B cell (primary cell): ENCODE measurements around the gene CATSPERZ. TPM values are rescaled to one million over a fixed set of nuclear protein-coding genes. Genes with fewer than 3 reads are reported as not detected.

ENCODE experiments used
- ATAC-seq: fragments of 200-7000 bp; cut with Tn5 transposase; one replicate; pipeline ENCODE4 v1.10.0; 2021; ENCODE audit warnings: low read depth, mild to moderate bottlenecking, moderate number of reproducible peaks, moderate library complexity
- CTCF ChIA-PET: fragments of 350-600 bp; sonication (Branson Sonifier 250); formaldehyde crosslinking; loops from one replicate; lab custom pipeline; 2021; ENCODE audit warnings: antibody characterized with exemption, inconsistent platforms; lab: Charles Lee
- POLR2A ChIA-PET: fragments of 350-600 bp; sonication (Branson Sonifier 250); formaldehyde crosslinking; loops from one replicate; lab custom pipeline; 2021; ENCODE audit warnings: antibody characterized with exemption; lab: Charles Lee
- DNase-seq: peaks from one replicate; pipeline ENCODE4 v3.0.0; 2013
- H2AFZ ChIP-seq: 2 replicates; pipeline ENCODE4 v1.6.1; 2012; ENCODE audit warnings: mild to moderate bottlenecking, low read depth, low read length; ENCODE audit not compliant: insufficient read depth, poor library complexity, severe bottlenecking
- H3K27ac ChIP-seq, 2 donors: 1 replicate in 1 of 2; 2 replicates in 1 of 2; pipeline ENCODE4 v1.5.1; 2012 to 2013; ENCODE audit warnings: low read length in 2 of 2, mild to moderate bottlenecking in 2 of 2, moderate library complexity in 1 of 2
- H3K27me3 ChIP-seq, 4 experiments: fragments of 200-600 bp in 1 of 4; sonication (generic) in 1 of 4; replicated peaks in 1 of 4; 1 replicate in 2 of 4; 2 replicates in 2 of 4; pipeline versions ENCODE4 v1.6.1 to v1.7.0; 2013 to 2016; ENCODE audit warnings: low read length in 3 of 4, mild to moderate bottlenecking in 2 of 4, mixed read lengths in 1 of 4, moderate library complexity in 1 of 4; ENCODE audit not compliant: insufficient read depth in 4 of 4, control insufficient read depth in 3 of 4; ENCODE audit errors: control extremely low read depth in 1 of 4
- H3K36me3 ChIP-seq, 2 experiments: replicated peaks in 1 of 2; 1 replicate in 1 of 2; 2 replicates in 1 of 2; pipeline versions ENCODE4 v1.6.1 to v1.7.1; 2013; ENCODE audit warnings: low read length in 1 of 2; ENCODE audit not compliant: insufficient read depth in 2 of 2, control insufficient read depth in 1 of 2; ENCODE audit errors: control extremely low read depth in 1 of 2, extremely low read depth in 1 of 2
- H3K4me1 ChIP-seq, 2 donors: fragments of 200-600 bp in 1 of 2; sonication (generic) in 1 of 2; 1 replicate in 1 of 2; 2 replicates in 1 of 2; pipeline versions ENCODE4 v1.5.1 to v1.6.1; 2013 to 2017; ENCODE audit warnings: low read length in 2 of 2; ENCODE audit not compliant: control insufficient read depth in 2 of 2, insufficient read depth in 2 of 2
- H3K4me2 ChIP-seq: replicated peaks from 2 replicates; pipeline ENCODE3; 2012; ENCODE audit warnings: mild to moderate bottlenecking, low read depth, low read length; ENCODE audit not compliant: poor library complexity, severe bottlenecking
- H3K4me3 ChIP-seq, 5 experiments: fragments of 200-600 bp in 1 of 5; sonication (generic) in 1 of 5; 1 replicate in 3 of 5; 2 replicates in 2 of 5; pipeline versions ENCODE4 v1.5.1 to v1.7.0; 2011 to 2016; ENCODE audit warnings: low read length in 4 of 5, mild to moderate bottlenecking in 4 of 5, low read depth in 2 of 5, control low read depth in 1 of 5, moderate library complexity in 1 of 5; ENCODE audit not compliant: insufficient read depth in 1 of 5; ENCODE audit errors: control extremely low read depth in 1 of 5, extremely low read depth in 1 of 5
- H3K79me2 ChIP-seq: fragments of 200-600 bp; sonication (generic); one replicate; pipeline ENCODE4 v1.6.0; 2016; ENCODE audit warnings: low read length; ENCODE audit not compliant: control insufficient read depth, insufficient read depth
- H3K9ac ChIP-seq: fragments of 200-600 bp; sonication (generic); 2 replicates; pipeline ENCODE4 v1.6.1; 2017; ENCODE audit warnings: mild to moderate bottlenecking, low read length, moderate library complexity
- H3K9me3 ChIP-seq, 3 donors: one replicate each; pipeline versions ENCODE4 v1.6.1 to v1.7.1; 2013; ENCODE audit warnings: low read length in 2 of 3; ENCODE audit not compliant: control insufficient read depth in 2 of 3, insufficient read depth in 1 of 3; ENCODE audit errors: control extremely low read depth in 1 of 3
- H4K20me1 ChIP-seq: 2 replicates; pipeline ENCODE4 v1.6.0; 2012; ENCODE audit warnings: mild to moderate bottlenecking, low read length; ENCODE audit not compliant: insufficient read depth, control insufficient read depth, poor library complexity, severe bottlenecking
- H3K27ac Mint-ChIP-seq: one replicate; pipeline ENCODE4 v1.8.0; 2021; ENCODE audit warnings: mixed read lengths
- H3K27me3 Mint-ChIP-seq: one replicate; pipeline ENCODE4 v1.8.0; 2021; ENCODE audit warnings: mixed read lengths
- H3K4me1 Mint-ChIP-seq: one replicate; pipeline ENCODE4 v1.8.0; 2021; ENCODE audit warnings: mixed read lengths
- H3K4me3 Mint-ChIP-seq: one replicate; pipeline ENCODE4 v1.8.0; 2021; ENCODE audit warnings: mixed read lengths
- H3K9me3 Mint-ChIP-seq: one replicate; pipeline ENCODE4 v1.8.0; 2022; ENCODE audit warnings: mixed read lengths; ENCODE audit not compliant: insufficient read depth
- CTCF ChIP-seq: fragments of 200-600 bp; IDR thresholded peaks from one replicate; pipeline ENCODE4 v1.8.0; 2022; ENCODE audit warnings: antibody characterized with exemption, mild to moderate bottlenecking
- EZH2 ChIP-seq: IDR thresholded peaks from 2 replicates; pipeline ENCODE4 v1.6.1; 2012; ENCODE audit warnings: borderline replicate concordance, low read depth, mild to moderate bottlenecking, moderate library complexity, low read length; ENCODE audit not compliant: insufficient read depth, poor library complexity, severe bottlenecking
- WGBS: methylation state at CpG from one replicate; pipeline ENCODE4 v1.1.5; 2013; ENCODE audit warnings: missing lambda C conversion rate; ENCODE audit not compliant: insufficient coverage; 5-methylcytosine and 5-hydroxymethylcytosine counted together
- intact Hi-C: fragments of 100-400 bp; cut with micrococcal nuclease; formaldehyde crosslinking; loops from one replicate; pipeline ENCODE4 v1.10.0; 2022
- polyA plus RNA-seq: library from polyadenylated mRNA; depleted of rRNA; stranded (reverse); fragments of >200 nt; gene quantifications from 2 replicates; pipeline ENCODE4 v1.2.3, GENCODE V29; 2012
- total RNA-seq, 2 donors: library from RNA; stranded (reverse); fragments of 120-200 nt in 1 of 2; gene quantifications; 1 replicate in 1 of 2; 2 replicates in 1 of 2; pipeline versions ENCODE4 v1.2.3 to v1.2.4, GENCODE V29; 2013 to 2022

The CATSPERZ gene
- total and polyA plus RNA-seq, 2 donors (not counting 1 experiment from before 2014, with no cell fraction given): 0.39 TPM; not detected in 1

- Histone ChIP-seq H2AFZ (no peak overlapping the region), H3K4me2 (no peak overlapping the region), H3K9me3 (no peaks in the 10 kb centered on the region), H3K27me3 (no peaks in the 10 kb centered on the region), H3K4me3 (no peak overlapping the region), H3K4me1 (peaks cover 0 to 4% of the 10 kb centered on the region in 2 donors), H3K79me2 (peaks cover 3% of the 10 kb centered on the region), H3K27ac (no peak overlapping the region), H3K36me3 (peaks cover 4 to 28% of the 10 kb centered on the region in 2 experiments), H3K9ac (no peak overlapping the region), H4K20me1 (peaks cover 22% of the 10 kb centered on the region)
- Mint-ChIP-seq H3K9me3 (no peaks in the 10 kb centered on the region), H3K4me3 (no peak overlapping the region), H3K27me3 (no peaks in the 10 kb centered on the region), H3K4me1 (peaks cover 3% of the 10 kb centered on the region), H3K27ac (no peak overlapping the region)
- no peak for DNase-seq
- ChIA-PET POLR2A (interaction anchor here (0.6 to 1.7 kb wide), 3 partner anchors 32 to 383 kb away, joined by 3 to 8 read pairs (median 7); partner anchors contain the start of genes PRDX5 and TRMT112), CTCF (interaction anchor here (1.4 to 3.7 kb wide), 2 partner anchors 17 to 32 kb away, joined by 3 to 16 read pairs; partner anchors contain the start of genes PRDX5 and TRMT112)
- intact Hi-C loops: no loop called here
- TF ChIP-seq EZH2: no peak
- no peak for TF ChIP-seq CTCF
- ATAC-seq: no peak
- WGBS: 97% methylated on average over 11 of the region's 11 CpGs
Measured at GRCh38 chr11:64349404-64349803, 49.2 kb downstream of the CATSPERZ start.

GRCh38 chr11:64351136-64351631 is 51.0 kb downstream of the CATSPERZ start:
- Histone ChIP-seq H3K27ac (no peak overlapping the region), H3K79me2 (peaks cover 3% of the 10 kb centered on the region), H3K4me3 (no peak overlapping the region), H3K27me3 (no peaks in the 10 kb centered on the region), H3K9ac (no peak overlapping the region), H3K4me1 (peaks cover 0 to 14% of the 10 kb centered on the region in 2 donors), H3K36me3 (peaks cover 2 to 21% of the 10 kb centered on the region in 2 experiments), H3K4me2 (no peak overlapping the region), H2AFZ (no peak overlapping the region), H4K20me1 (peaks cover 21% of the 10 kb centered on the region), H3K9me3 (no peaks in the 10 kb centered on the region)
- Mint-ChIP-seq H3K27ac (no peak overlapping the region), H3K4me1 (peaks cover 8% of the 10 kb centered on the region), H3K27me3 (no peaks in the 10 kb centered on the region), H3K9me3 (no peaks in the 10 kb centered on the region), H3K4me3 (no peak overlapping the region)
- 84% methylated on average over 18 of the region's 18 CpGs for WGBS
- ChIA-PET CTCF (interaction anchor here (1.3 to 3.7 kb wide), 2 partner anchors 34 to 147 kb away, joined by 4 to 16 read pairs; partner anchors contain the start of genes PRDX5 and TRMT112), POLR2A (interaction anchor here (1.2 kb wide), 1 partner anchor 33 kb away, joined by 4 read pairs; the partner anchor contains the start of gene PRDX5)
- ATAC-seq: no peak
- intact Hi-C loops: no loop called here
- TF ChIP-seq EZH2: no peak
- TF ChIP-seq CTCF: no peak
- DNase-seq: no peak
